Activated CD8-positive, alpha-beta memory T cell treated with anti-CD3 and anti-CD28 coated beads, Interleukin-2, amount 50 U/mL, for 1 hour (primary cell): ENCODE results near the gene EIF4EBP2.
A peak's percentile ranks its signal among the peaks of the same experiment; 100 is the strongest.

ENCODE experiments used
- DNase-seq: peaks from one replicate; pipeline ENCODE4 v3.0.0-alpha.2; 2020; ENCODE audit errors: extremely low read depth

The EIF4EBP2 gene

DNA sequence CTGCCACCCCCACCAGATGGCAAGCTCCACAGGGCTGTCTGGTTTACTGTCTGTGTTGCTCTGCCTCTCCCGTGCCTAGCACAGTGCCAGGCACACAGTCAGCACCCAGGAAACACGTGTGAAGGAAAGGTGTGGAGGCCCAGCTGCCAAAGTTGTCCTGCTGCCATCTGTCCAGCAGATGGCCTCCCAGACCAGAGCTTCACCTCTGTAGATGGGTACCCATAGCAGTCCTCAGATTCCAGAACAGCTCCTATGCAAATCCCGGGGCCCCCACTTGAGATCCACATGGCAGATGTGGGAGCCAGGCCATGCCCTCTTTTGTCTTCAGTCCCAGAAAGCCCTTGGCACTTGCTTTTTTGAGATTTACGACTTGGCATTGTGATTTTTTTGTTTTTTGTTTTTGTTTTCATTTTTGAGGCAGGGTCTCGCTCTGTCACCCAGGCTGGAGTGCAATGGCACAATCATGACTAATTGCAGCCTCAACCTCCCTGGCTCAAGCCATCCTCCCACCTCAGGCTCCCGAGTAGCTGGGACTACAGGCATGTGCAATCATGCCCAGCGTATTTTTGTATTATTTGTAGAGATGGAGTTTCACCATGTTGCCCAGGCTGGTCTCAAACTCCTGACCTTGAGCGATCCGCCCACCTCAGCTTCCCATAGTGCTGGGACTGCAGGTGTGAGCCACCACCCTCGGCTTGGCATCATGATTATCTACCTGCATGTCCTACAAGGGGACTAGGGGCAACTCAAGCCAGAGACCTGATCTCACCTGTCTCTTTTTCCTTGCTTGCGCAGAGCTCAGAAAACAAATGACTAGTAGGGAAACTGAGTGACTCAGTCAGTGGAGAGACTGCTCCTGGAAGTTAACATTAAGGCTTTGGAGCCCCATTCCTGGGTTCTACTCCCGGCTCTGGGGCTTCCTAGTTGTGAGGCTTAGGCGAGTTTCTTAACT is 57.7 kb downstream of the EIF4EBP2 start:
- no peak for DNase-seq

DNA sequence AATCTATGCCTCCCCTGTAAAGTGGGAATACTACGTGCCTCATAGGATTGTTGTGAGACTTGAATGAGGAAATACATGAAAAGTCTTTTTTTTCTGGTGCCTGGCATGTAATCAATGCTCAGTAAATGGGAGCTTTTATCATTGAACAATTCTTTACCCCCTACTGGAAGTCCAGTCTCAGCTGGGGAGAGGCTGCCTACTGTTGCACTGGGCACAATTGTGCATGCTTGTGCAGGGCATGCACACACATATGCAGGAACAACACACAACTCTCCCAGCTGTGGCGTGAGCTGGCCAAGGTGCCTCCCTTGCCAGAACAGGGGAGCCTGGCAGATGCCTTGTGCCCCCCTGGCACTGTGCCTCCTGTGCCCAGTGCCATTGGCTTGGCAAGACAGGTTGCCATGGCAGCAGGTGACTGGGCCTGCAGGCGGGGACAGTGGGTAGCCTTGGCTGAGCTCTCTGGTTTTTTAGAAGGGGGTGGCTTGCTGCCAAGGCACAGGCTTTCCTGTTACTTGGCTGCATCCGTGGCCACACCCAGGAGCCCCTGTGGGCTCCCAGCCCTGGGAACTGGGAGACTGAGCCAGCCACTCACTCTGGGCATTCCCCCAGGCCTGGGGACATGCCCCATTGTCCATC is 58.5 kb downstream of the EIF4EBP2 start:
- DNase-seq: no peak

DNA sequence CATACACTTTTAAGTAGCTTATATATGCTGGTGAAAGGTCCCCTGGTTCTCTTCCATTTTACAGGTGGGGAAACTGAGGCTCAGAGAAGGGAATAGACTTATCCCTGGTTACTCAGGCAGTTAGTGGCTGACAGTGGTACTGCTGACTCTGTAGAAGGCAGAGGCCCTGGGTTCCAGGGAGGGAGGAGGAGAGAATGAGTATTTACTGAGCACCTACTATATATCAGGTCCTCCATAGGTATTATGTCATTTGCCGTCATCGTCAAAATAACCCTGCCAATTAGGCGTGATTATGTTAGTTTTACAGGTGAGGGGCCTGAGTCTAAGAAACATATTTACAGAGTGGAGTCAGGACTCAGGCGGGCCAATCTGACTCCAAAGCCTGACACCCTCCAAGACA is 61.3 kb downstream of the EIF4EBP2 start:
- DNase-seq: no peak

DNA sequence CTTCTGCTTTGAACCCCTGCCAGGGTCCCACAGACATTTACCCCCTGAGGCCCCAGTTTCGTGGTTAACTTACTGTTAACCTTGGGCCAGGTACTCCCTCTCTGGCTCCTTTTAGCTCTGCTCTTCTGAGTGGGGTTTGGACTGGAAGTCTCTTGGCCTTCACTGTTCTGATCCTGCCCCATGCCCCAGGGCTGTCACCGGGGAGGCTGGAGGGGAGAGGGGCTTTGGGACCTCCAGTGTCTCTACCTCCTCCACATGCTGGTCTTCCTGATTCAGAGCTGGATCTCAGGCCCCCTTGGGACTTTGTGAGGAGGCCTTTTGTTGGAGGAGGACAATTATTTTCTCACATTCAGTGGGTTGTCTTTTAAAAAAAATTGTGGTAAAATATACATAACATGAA is 61.9 kb downstream of the EIF4EBP2 start:
- no peak for DNase-seq

GRCh38 chr10:70466951-70467350 is 63.0 kb downstream of the EIF4EBP2 start:
- DNase-seq: no peak

GRCh38 chr10:70472799-70473454 is 69.0 kb downstream of the EIF4EBP2 start:
- DNase-seq: no peak

- no peak for DNase-seq
Observed at GRCh38 chr10:70474780-70475179, 70.8 kb downstream of the EIF4EBP2 start.

DNA sequence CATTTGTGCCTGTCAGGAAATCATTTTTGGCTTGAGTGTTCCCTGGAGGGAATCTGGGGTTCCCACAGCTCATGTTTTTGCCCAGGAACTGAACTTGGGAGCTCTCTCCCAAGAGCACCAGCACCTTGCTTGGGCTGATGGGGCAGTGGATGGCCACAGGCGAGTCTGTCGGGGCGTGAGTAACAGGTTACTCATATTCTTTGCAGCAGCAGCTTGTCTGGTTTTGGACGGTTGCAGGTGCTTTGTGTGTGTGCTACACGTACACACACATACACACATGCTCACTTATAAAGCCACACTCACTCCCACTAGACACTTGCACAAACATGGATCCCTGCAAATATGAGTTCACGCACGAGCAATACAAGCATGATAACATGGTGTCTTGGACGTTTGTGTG is 71.7 kb downstream of the EIF4EBP2 start:
- DNase-seq: no peak

- no peak for DNase-seq
Observed at GRCh38 chr10:70476249-70477035, 72.5 kb downstream of the EIF4EBP2 start.

DNA sequence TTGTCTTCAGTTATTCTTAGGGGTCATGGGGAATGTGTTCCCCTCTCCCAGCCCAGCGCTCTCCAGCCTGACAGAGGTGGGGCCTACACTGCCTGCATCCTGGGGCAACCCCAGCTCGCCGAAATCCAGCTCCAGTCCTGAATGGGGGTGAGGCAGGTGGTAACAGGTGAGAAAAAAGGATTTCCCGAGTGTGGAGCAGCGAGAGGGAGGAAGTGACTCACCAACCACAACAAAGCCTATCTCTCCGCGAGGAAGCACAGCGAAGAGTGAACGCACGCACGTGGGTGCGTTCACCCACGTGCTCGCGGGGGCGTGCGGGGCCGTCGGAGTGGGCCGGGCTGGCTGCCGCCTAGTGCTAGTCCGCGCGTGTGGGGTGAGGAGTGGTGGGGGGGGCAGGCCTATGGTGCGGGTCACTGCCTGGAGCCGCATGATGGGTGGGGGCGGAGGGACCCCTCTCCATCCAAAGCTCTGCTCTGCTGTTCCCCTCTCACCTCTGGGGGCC is 73.8 kb downstream of the EIF4EBP2 start:
- peak; percentile 64 for DNase-seq
